Cardiac fibroblast (primary cell): ENCODE measurements around the gene HSPB3.
"Not testable (repeated sequence)": the region's sequence is repeated elsewhere in the genome, so short reads cannot be mapped to it uniquely, and the experiment has no call there.

ENCODE experiments used
- DNase-seq, 2 donors: peaks; one replicate each; pipeline versions ENCODE4 v3.0.0 to v3.0.0-alpha.2; 2010; ENCODE audit warnings: low read depth in 2 of 2
- H3K4me3 ChIP-seq, 2 donors: replicated peaks in 1 of 2; 1 replicate in 1 of 2; 2 replicates in 1 of 2; pipeline ENCODE4 v1.5.1; 2011; ENCODE audit warnings: low read depth in 2 of 2, low read length in 2 of 2, mild to moderate bottlenecking in 2 of 2, moderate library complexity in 1 of 2
- CTCF ChIP-seq: IDR thresholded peaks from one replicate; pipeline ENCODE4 v1.5.1; 2011; ENCODE audit warnings: low read depth, mild to moderate bottlenecking, low read length, inconsistent platforms

Gene HSPB3

DNA sequence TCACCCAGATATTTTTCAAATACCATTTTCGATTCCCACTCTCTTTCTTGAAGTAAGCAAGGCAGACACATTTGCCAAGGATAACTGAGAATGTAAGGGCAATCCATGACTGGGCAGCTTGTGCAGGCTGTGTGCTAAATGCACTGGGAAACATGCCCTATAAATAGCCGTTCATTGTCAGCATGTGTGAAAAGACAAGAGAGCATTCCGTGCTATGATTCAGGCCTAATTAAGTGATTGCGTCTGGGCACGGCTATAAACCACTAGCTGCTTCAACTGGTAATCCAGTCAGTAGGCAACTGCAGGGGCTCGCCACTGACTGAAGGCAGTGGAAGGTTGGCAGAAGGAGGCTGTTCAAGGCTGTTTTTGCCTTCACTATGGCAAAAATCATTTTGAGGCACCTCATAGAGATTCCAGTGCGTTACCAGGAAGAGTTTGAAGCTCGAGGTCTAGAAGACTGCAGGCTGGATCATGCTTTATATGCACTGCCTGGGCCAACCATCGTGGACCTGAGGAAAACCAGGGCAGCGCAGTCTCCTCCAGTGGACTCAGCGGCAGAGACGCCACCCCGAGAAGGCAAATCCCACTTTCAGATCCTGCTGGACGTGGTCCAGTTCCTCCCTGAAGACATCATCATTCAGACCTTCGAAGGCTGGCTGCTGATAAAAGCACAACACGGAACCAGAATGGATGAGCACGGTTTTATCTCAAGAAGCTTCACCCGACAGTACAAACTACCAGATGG is at the start of gene HSPB3:
HSPB3 (plus strand) TSS at position 287 of the 745 bp plus-strand sequence; CDS start at position 378, 91 bp downstream.
- H3K4me3 ChIP-seq, result no peak within 1 kb of the TSS
- DNase-seq, result peak; percentile 6 to 81
- TF ChIP-seq CTCF, result no peak

DNA sequence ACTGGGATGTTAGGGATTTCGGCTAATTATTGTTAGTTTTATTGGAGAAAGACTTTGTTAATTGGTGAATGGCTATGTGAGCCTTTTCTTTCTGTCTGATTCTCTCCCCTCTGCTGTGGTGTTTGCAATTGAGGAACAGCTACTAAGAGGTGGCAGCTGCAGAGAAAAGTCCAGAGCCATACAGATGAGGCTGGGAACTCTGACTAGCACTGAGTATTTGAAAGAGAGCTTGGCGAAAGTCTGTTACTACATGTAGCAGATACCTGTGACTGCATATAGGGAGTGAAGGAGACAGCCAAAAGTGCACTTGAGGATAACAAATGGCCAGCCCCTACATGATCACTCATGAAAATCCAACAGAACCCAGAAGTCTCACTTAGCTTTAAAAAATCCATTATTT is 44.3 kb upstream of the HSPB3 start:
- DNase-seq, result no peak
- no peak for TF ChIP-seq CTCF
- H3K4me3 ChIP-seq, result no peak overlapping the region

DNA sequence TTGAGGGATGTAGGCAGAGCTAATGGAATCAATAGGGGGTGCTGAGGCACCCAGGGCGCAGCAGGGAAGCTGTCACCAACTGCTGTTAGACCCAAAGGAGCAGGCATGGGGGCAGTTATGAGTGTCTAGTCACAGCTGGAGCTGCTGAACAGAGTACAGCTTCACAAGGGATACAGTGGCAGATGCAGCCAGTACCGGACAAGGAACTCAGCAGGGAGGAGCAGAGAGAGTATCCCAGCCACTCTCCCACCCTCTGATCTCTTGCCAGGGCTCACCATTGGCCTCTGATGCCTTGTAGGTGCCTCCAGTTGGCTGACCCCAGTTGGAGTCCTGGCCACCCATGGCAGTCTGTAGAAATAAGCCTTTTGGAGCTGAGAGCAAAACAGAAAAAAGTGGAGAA is 42.6 kb upstream of the HSPB3 start:
- no peak for DNase-seq
- no peak overlapping the region for H3K4me3 ChIP-seq
- no peak for TF ChIP-seq CTCF

DNA sequence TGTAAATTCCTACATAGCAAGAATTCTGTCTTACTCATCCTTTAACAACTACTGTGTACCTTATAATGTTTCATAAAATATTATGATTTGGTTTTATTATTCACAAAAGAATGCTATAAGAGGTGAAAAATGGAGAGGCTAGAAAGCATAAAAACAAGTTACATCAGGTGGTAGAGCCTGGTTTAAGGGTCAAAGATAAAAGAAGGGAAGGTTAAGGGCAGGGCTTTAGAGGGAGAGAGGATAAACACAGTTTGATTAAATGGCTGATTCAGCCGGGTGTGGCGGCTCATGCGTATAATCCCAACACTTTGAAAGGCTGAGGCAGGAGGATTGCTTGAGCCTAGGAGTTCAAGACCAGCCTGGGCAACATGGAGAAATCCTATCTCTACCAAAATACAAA is 40.4 kb upstream of the HSPB3 start:
- TF ChIP-seq CTCF, result no peak
- no peak overlapping the region for H3K4me3 ChIP-seq
- no peak for DNase-seq

GRCh38 chr5:54415896-54416601 is 39.5 kb upstream of the HSPB3 start:
- peak in 1 of 2 donors; percentile 29 for DNase-seq
- no peak for TF ChIP-seq CTCF
- H3K4me3 ChIP-seq, result no peak overlapping the region

DNA sequence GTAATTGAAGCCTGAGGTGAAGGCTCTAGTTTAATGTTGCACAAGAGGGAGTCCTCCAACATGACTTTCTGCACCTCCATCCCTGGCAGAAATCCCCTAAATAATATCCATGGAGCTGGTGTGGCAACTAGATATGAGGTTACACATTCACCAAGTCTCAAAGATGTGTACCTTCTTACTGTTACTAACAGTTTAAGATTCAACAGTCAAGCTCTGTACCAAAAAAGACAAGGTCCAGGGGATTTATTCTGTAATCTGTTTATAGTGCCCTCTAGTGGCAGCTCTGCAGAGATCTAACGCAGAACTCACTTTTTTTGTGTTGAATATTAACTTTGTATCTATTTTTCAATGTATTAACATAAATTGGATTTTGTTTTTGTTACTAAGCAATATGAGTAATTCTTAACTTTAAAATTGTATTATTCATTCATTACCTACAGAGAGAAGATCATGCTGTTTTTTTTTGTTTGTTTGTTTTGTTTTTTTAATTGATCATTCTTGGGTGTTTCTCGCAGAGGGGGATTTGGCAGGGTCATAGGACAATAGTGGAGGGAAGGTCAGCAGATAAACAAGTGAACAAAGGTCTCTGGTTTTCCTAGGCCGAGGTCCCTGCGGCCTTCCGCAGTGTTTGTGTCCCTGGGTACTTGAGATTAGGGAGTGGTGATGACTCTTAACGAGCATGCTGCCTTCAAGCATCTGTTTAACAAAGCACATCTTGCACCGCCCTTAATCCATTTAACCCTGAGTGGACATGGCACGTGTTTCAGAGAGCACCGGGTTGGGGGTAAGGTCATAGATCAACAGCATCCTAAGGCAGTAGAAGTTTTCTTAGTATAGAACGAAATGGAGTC is 35.7 kb upstream of the HSPB3 start:
- TF ChIP-seq CTCF, result peak; percentile 63
- peak; percentile 75 to 79 for DNase-seq
- not testable (repeated sequence) for H3K4me3 ChIP-seq

- DNase-seq, H3K4me3 ChIP-seq: not testable (repeated sequence)
Observed at GRCh38 chr5:54420511-54420910, 35.0 kb upstream of the HSPB3 start.
